IMR-90 (cell line): Measurements from ENCODE around the gene SLC12A4. TPM values are rescaled to one million over a fixed set of nuclear protein-coding genes. Genes with fewer than 3 reads are reported as not detected.

ENCODE experiments used
- ATAC-seq: fragments of 200-7000 bp; cut with Tn5 transposase; 2 replicates; pipeline ENCODE4 v1.9.1; 2020; ENCODE audit warnings: low read depth, mild to moderate bottlenecking, moderate library complexity
- BruUV-seq: library from RNA; stranded (reverse); fragments of 400-500 nt; replicated peaks from 2 replicates; lab custom pipeline; 2021; lab: Mats Ljungman, UMichigan
- CTCF ChIA-PET: fragments of 300-600 bp; formaldehyde crosslinking; extraction: SDS; loops from one replicate; lab custom pipeline; 2021; ENCODE audit warnings: antibody characterized with exemption; lab: Yijun Ruan, JAX
- POLR2A ChIA-PET: fragments of 300-600 bp; sonication (Branson Sonifier 250); formaldehyde crosslinking; loops from one replicate; lab custom pipeline; 2022; ENCODE audit warnings: antibody characterized with exemption; ENCODE audit not compliant: unreplicated experiment; lab: Charles Lee
- DNase-seq: peaks from one replicate; pipeline ENCODE4 v3.0.0; 2013
- H2AFZ ChIP-seq: replicated peaks from 2 replicates; pipeline ENCODE3; 2013; ENCODE audit warnings: low read length, mild to moderate bottlenecking; ENCODE audit not compliant: poor library complexity
- H2AK5ac ChIP-seq: 2 replicates; pipeline ENCODE4 v1.6.1; 2013; ENCODE audit warnings: low read depth, low read length, inconsistent platforms
- H2AK9ac ChIP-seq: replicated peaks from 2 replicates; pipeline ENCODE3; 2013; ENCODE audit warnings: mild to moderate bottlenecking, low read depth, low read length, moderate library complexity; ENCODE audit not compliant: poor library complexity
- H2BK120ac ChIP-seq: 2 replicates; pipeline ENCODE4 v1.6.1; 2013; ENCODE audit warnings: low read depth, low read length, inconsistent platforms
- H2BK15ac ChIP-seq: 3 replicates; pipeline ENCODE4 v1.6.1; 2013; ENCODE audit warnings: low read depth, low read length, inconsistent platforms
- H2BK20ac ChIP-seq: 2 replicates; pipeline ENCODE4 v1.6.1; 2013; ENCODE audit warnings: low read depth, mild to moderate bottlenecking, inconsistent platforms, low read length, moderate library complexity
- H2BK5ac ChIP-seq: 2 replicates; pipeline ENCODE4 v1.6.1; 2013; ENCODE audit warnings: mild to moderate bottlenecking, low read depth, low read length, inconsistent platforms; ENCODE audit not compliant: poor library complexity, severe bottlenecking
- H3K14ac ChIP-seq: replicated peaks from 2 replicates; pipeline ENCODE4 v1.6.1; 2013; ENCODE audit warnings: low read depth, low read length, inconsistent platforms
- H3K18ac ChIP-seq: 2 replicates; pipeline ENCODE4 v1.6.1; 2013; ENCODE audit warnings: low read depth, low read length, control low read depth
- H3K23ac ChIP-seq: 2 replicates; pipeline ENCODE4 v1.6.1; 2013; ENCODE audit warnings: low read depth, low read length, inconsistent platforms
- H3K27ac ChIP-seq: 2 replicates; pipeline ENCODE4 v1.5.1; 2013; ENCODE audit warnings: mild to moderate bottlenecking, control low read depth, low read length; ENCODE audit not compliant: insufficient read depth
- H3K27me3 ChIP-seq: 2 replicates; pipeline ENCODE4 v1.6.1; 2013; ENCODE audit warnings: low read length; ENCODE audit not compliant: control insufficient read depth, insufficient read depth
- H3K36me3 ChIP-seq: 2 replicates; pipeline ENCODE4 v1.6.1; 2013; ENCODE audit warnings: low read length, mixed read lengths; ENCODE audit not compliant: control insufficient read depth, insufficient read depth
- H3K4ac ChIP-seq: 2 replicates; pipeline ENCODE4 v1.6.1; 2013; ENCODE audit warnings: low read depth, low read length, inconsistent platforms
- H3K4me1 ChIP-seq: 2 replicates; pipeline ENCODE4 v1.6.1; 2013; ENCODE audit warnings: low read length, mixed read lengths; ENCODE audit not compliant: control insufficient read depth, insufficient read depth
- H3K4me2 ChIP-seq: 2 replicates; pipeline ENCODE4 v1.6.1; 2013; ENCODE audit warnings: low read depth, mild to moderate bottlenecking, control low read depth, low read length, moderate library complexity
- H3K4me3 ChIP-seq: 2 replicates; pipeline ENCODE4 v1.5.1; 2013; ENCODE audit warnings: low read depth, mild to moderate bottlenecking, control low read depth, low read length, moderate library complexity; ENCODE audit not compliant: insufficient read depth
- H3K56ac ChIP-seq: 2 replicates; pipeline ENCODE4 v1.6.1; 2013; ENCODE audit warnings: low read length, inconsistent platforms; ENCODE audit not compliant: insufficient read depth; ENCODE audit errors: extremely low read depth
- H3K79me1 ChIP-seq, 2 experiments: 2 replicates each; pipeline ENCODE4 v1.6.1; 2013; ENCODE audit warnings: low read length in 2 of 2, inconsistent platforms in 1 of 2, low read depth in 1 of 2
- H3K9ac ChIP-seq: 2 replicates; pipeline ENCODE4 v1.6.1; 2013; ENCODE audit warnings: low read depth, low read length, control low read depth
- H3K9me1 ChIP-seq: 2 replicates; pipeline ENCODE4 v1.6.1; 2013; ENCODE audit warnings: low read length, inconsistent platforms; ENCODE audit not compliant: insufficient read depth
- H3K9me3 ChIP-seq: 2 replicates; pipeline ENCODE4 v1.6.1; 2013; ENCODE audit warnings: low read length; ENCODE audit not compliant: control insufficient read depth, insufficient read depth
- H4K20me1 ChIP-seq: 2 replicates; pipeline ENCODE4 v1.6.1; 2013; ENCODE audit warnings: low read length, inconsistent platforms; ENCODE audit not compliant: insufficient read depth
- H4K5ac ChIP-seq: 2 replicates; pipeline ENCODE4 v1.6.1; 2013; ENCODE audit warnings: mild to moderate bottlenecking, low read depth, low read length, control low read depth
- H4K8ac ChIP-seq, 2 experiments: 2 replicates each; pipeline ENCODE4 v1.6.1; 2013; ENCODE audit warnings: low read depth in 2 of 2, low read length in 2 of 2, control low read depth in 1 of 2, inconsistent platforms in 1 of 2
- H4K91ac ChIP-seq: 2 replicates; pipeline ENCODE4 v1.6.1; 2013; ENCODE audit warnings: low read depth, low read length, inconsistent platforms; ENCODE audit not compliant: insufficient read depth
- BHLHE40 ChIP-seq: fragments of 150-350 bp; IDR thresholded peaks from 2 replicates; pipeline ENCODE4 v1.6.1; 2016; ENCODE audit warnings: mild to moderate bottlenecking, low read depth, low read length
- CEBPB ChIP-seq: IDR thresholded peaks from 2 replicates; pipeline ENCODE4 v1.6.1; 2012; ENCODE audit warnings: low read depth, low read length, improper control_type of control experiment
- MAFK ChIP-seq: IDR thresholded peaks from 2 replicates; pipeline ENCODE4 v1.6.1; 2012; ENCODE audit warnings: low read depth, low read length, improper control_type of control experiment
- NFE2L2 ChIP-seq: fragments of 150-350 bp; IDR thresholded peaks from 2 replicates; pipeline ENCODE4 v1.6.1; 2016; ENCODE audit warnings: low read depth, mild to moderate bottlenecking, low read length
- POLR2A ChIP-seq: IDR thresholded peaks from 2 replicates; pipeline ENCODE4 v1.6.1; 2012; ENCODE audit warnings: mild to moderate bottlenecking, low read depth, low read length
- SMC3 ChIP-seq: fragments of 150-350 bp; IDR thresholded peaks from 2 replicates; pipeline ENCODE4 v1.6.1; 2016; ENCODE audit warnings: low read depth, mild to moderate bottlenecking, antibody characterized with exemption, low read length, moderate library complexity
- WGBS, 2 experiments: methylation state at CpG; one replicate each; pipeline versions ENCODE4 v1.1.5 to v1.1.7; 2013; ENCODE audit warnings: missing lambda C conversion rate in 2 of 2; ENCODE audit not compliant: insufficient read length in 1 of 2; ENCODE audit errors: extremely low coverage in 2 of 2; 5-methylcytosine and 5-hydroxymethylcytosine counted together
- dilution Hi-C: fragments of 300-500 bp; cut with HindIII; formaldehyde crosslinking; loops from one replicate; pipeline ENCODE4 v1.14.3; 2018; ENCODE audit warnings: low sequenced_read_pairs; ENCODE audit not compliant: unreplicated experiment
- in situ Hi-C: fragments of 300-500 bp; cut with MboI; formaldehyde crosslinking; loops from 3 replicates; pipeline ENCODE4 v1.14.3; 2019; ENCODE audit warnings: low sequenced_read_pairs, inconsistent platforms, mixed read lengths
- intact Hi-C: fragments of 100-400 bp; cut with micrococcal nuclease; formaldehyde crosslinking; loops from 2 replicates; pipeline ENCODE4 v1.10.0; 2022
- polyA plus RNA-seq, 3 experiments: library from polyadenylated mRNA; depleted of rRNA; stranded (reverse); fragments of >200 nt; gene quantifications; 2 replicates each; pipeline ENCODE4 v1.2.3, GENCODE V29; 2012; ENCODE audit warnings: low replicate concordance in 1 of 3
- total RNA-seq: library from RNA; depleted of rRNA; stranded (reverse); fragments of >200 nt; gene quantifications from 2 replicates; pipeline ENCODE4 v1.2.3, GENCODE V29; 2012

SLC12A4 gene
- total and polyA plus RNA-seq, 2 of the 4 experiments (the other 2 are of a cell fraction), result 36.6 to 132 TPM

- Histone ChIP-seq H3K9me3 (no peaks in the 10 kb centered on the region), H3K4me3 (no peak overlapping the region), H3K23ac (no peak overlapping the region), H2AK9ac (no peak overlapping the region), H4K5ac (no peak overlapping the region), H2BK120ac (no peak overlapping the region), H3K27me3 (no peaks in the 10 kb centered on the region), H4K8ac (no peak overlapping the region), H3K9me1 (no peaks in the 10 kb centered on the region), H3K36me3 (peaks cover 92% of the 10 kb centered on the region), H3K4ac (no peak overlapping the region), H3K18ac (no peak overlapping the region), H4K20me1 (peaks cover 52% of the 10 kb centered on the region), H2AFZ (no peak overlapping the region), H2BK5ac (no peak overlapping the region), H3K14ac (no peak overlapping the region), H3K27ac (no peak overlapping the region), H3K56ac (no peak overlapping the region), H3K9ac (no peak overlapping the region), H2BK20ac (no peak overlapping the region), H3K4me2 (no peak overlapping the region), H3K79me1 (peaks cover 30 to 85% of the 10 kb centered on the region in 2 experiments), H4K91ac (no peak overlapping the region), H2AK5ac (no peak overlapping the region), H3K4me1 (peaks cover 3% of the 10 kb centered on the region; the same call in 1 of the 2 replicates), H2BK15ac (no peak overlapping the region)
- no peak for DNase-seq
- no peak for ATAC-seq
- 93% methylated on average over 6 of the region's 11 CpGs; no CpG with 5 or more reads in 1 of the 2 experiments for WGBS, 2 experiments
- CTCF ChIA-PET, result no interaction called here
- in situ Hi-C loops (loop anchor here (25.0 kb wide), 1 partner anchor 412 kb away; the partner anchor contains the start of gene RIPOR1), dilution Hi-C loops (no loop called here), intact Hi-C loops (no loop called here)
- TF ChIP-seq MAFK (no peak), NFE2L2 (no peak), POLR2A (no peak), SMC3 (no peak), CEBPB (no peak), BHLHE40 (no peak)
- POLR2A ChIA-PET, result no interaction called here
- no TSS peak for BruUV-seq
These were observed 18.8 kb downstream of the SLC12A4 start for GRCh38 chr16:67949645-67950044.
